ENCODE results near the gene SYNJ2. TPM values are rescaled to one million over a fixed set of nuclear protein-coding genes. Genes with fewer than 3 reads are reported as not detected.

The SYNJ2 gene
- total RNA-seq, 1 experiment from 2014 or later = 70.0 TPM

DNA sequence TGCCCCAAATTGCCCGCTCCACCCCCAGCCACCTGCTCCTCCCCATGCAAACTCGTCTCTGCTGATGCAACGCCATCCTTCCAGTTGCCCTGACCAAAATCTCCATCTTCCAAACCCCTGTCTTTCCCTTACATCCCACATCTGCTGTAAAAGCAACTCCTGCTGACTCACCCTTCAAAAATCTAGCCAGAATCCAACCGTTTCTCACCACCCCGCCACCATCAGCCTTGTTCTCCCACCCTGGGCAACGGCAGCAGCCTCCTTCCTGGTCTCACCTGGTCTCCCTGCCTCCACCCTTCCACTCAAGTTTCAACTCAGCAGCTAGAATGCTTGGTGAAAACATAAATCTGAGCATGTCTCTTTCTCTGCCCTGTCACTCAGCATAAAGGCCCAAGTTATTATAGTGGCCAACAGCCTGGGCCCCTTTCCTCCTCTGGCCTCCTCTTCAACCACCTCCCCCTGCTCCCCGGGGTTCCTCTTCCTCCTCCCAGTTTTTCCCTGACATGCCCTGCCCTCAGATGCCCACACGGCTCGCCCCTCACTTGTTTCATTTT lies 7.2 kb upstream of the SYNJ2 start:
- TF ChIP-seq POLR2AphosphoS5 (IDR thresholded peaks at IDR 0.05; ENCODE audit: low read depth, low read length) (no peak), TCF7L2 (IDR thresholded peaks at IDR 0.05; ENCODE audit: low read depth, low read length) (no peak), SIN3A (IDR thresholded peaks at IDR 0.05; ENCODE audit: borderline replicate concordance, insufficient read depth, low read depth, low read length) (no peak)
- TF ChIP-seq, protein P1, sequence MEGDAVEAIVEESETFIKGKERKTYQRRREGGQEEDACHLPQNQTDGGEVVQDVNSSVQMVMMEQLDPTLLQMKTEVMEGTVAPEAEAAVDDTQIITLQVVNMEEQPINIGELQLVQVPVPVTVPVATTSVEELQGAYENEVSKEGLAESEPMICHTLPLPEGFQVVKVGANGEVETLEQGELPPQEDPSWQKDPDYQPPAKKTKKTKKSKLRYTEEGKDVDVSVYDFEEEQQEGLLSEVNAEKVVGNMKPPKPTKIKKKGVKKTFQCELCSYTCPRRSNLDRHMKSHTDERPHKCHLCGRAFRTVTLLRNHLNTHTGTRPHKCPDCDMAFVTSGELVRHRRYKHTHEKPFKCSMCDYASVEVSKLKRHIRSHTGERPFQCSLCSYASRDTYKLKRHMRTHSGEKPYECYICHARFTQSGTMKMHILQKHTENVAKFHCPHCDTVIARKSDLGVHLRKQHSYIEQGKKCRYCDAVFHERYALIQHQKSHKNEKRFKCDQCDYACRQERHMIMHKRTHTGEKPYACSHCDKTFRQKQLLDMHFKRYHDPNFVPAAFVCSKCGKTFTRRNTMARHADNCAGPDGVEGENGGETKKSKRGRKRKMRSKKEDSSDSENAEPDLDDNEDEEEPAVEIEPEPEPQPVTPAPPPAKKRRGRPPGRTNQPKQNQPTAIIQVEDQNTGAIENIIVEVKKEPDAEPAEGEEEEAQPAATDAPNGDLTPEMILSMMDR (IDR thresholded peaks at IDR 0.05) = no peak
- TF ChIP-seq, protein P2, sequence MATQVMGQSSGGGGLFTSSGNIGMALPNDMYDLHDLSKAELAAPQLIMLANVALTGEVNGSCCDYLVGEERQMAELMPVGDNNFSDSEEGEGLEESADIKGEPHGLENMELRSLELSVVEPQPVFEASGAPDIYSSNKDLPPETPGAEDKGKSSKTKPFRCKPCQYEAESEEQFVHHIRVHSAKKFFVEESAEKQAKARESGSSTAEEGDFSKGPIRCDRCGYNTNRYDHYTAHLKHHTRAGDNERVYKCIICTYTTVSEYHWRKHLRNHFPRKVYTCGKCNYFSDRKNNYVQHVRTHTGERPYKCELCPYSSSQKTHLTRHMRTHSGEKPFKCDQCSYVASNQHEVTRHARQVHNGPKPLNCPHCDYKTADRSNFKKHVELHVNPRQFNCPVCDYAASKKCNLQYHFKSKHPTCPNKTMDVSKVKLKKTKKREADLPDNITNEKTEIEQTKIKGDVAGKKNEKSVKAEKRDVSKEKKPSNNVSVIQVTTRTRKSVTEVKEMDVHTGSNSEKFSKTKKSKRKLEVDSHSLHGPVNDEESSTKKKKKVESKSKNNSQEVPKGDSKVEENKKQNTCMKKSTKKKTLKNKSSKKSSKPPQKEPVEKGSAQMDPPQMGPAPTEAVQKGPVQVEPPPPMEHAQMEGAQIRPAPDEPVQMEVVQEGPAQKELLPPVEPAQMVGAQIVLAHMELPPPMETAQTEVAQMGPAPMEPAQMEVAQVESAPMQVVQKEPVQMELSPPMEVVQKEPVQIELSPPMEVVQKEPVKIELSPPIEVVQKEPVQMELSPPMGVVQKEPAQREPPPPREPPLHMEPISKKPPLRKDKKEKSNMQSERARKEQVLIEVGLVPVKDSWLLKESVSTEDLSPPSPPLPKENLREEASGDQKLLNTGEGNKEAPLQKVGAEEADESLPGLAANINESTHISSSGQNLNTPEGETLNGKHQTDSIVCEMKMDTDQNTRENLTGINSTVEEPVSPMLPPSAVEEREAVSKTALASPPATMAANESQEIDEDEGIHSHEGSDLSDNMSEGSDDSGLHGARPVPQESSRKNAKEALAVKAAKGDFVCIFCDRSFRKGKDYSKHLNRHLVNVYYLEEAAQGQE (IDR thresholded peaks at IDR 0.05; ENCODE audit: insufficient read depth in 1 of 2, low read depth in 2 of 2, low read length in 1 of 2) = no peak
- H3K4me3 ChIP-seq (ENCODE audit: low read depth in 2 of 2, low read length in 2 of 2) = no peak overlapping the region
- H3K9me3 ChIP-seq (ENCODE audit: control insufficient read depth, insufficient read depth, low read depth, low read length) = no peaks in the 10 kb centered on the region
- no TSS peak for BruUV-seq (replicated peaks)
- in situ Hi-C loops (cut with HindIII; ENCODE audit: low pct_unique_long_range_greater_than_20kb, low sequenced_read_pairs) = loop anchor here (5.0 kb wide), 1 partner anchor 58 kb away; no protein-coding TSS in a partner anchor
- intact Hi-C loops (cut with micrococcal nuclease; ENCODE audit: unreplicated experiment) = no loop called here
- peak; percentile 49; the same call in 1 of the 2 replicates for ATAC-seq
- no peaks in the 10 kb centered on the region for H3K27me3 ChIP-seq (ENCODE audit: control insufficient read depth, insufficient read depth, low read length)
- no peaks in the 10 kb centered on the region for H3K36me3 ChIP-seq (ENCODE audit: control insufficient read depth, insufficient read depth, low read length)
- H3K4me1 ChIP-seq (ENCODE audit: control insufficient read depth, insufficient read depth, low read length) = peaks cover 7% of the 10 kb centered on the region
- CTCF ChIA-PET = no interaction called here
- H3K27ac ChIP-seq (ENCODE audit: low read length) = peak overlapping the region; percentile 72; the same call in 1 of the 2 replicates
- POLR2A ChIA-PET = no interaction called here
- no peak for DNase-seq (ENCODE audit: low read depth, low spot score)

DNA sequence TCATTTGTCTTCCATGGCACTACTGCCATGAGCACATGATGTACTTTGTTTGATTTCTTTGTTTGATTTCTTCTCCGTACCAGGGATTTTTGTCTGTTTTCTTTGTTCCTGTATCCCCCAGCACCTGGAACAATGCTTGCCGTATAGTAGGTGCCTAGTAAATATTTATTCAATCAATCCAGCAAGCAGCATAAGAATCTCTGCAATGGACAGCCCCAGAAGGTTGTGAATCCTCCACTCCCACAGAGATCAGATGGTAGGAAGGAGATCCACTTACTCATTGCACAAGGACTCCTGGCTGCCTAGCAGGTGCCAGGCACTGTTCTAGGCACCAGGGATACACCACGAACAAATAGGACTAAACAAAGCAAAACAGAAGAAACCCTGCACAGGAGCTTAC lies 6.7 kb upstream of the SYNJ2 start:
- intact Hi-C loops (cut with micrococcal nuclease; ENCODE audit: unreplicated experiment) = no loop called here
- CTCF ChIA-PET = no interaction called here
- POLR2A ChIA-PET = no interaction called here

More for the DNA sequence above, 6.7 kb upstream of the SYNJ2 start:
- H3K9me3 ChIP-seq (ENCODE audit: control insufficient read depth, insufficient read depth, low read depth, low read length) = no peaks in the 10 kb centered on the region
- peak overlapping the region; percentile 72; the same call in 1 of the 2 replicates for H3K27ac ChIP-seq (ENCODE audit: low read length)
- no peaks in the 10 kb centered on the region for H3K27me3 ChIP-seq (ENCODE audit: control insufficient read depth, insufficient read depth, low read length)
- DNase-seq (ENCODE audit: low read depth, low spot score) = no peak
- no peak overlapping the region for H3K4me3 ChIP-seq (ENCODE audit: low read depth in 2 of 2, low read length in 2 of 2)
- TF ChIP-seq, protein P2 (IDR thresholded peaks at IDR 0.05; ENCODE audit: insufficient read depth in 1 of 2, low read depth in 2 of 2, low read length in 1 of 2) = no peak
- TF ChIP-seq SIN3A (IDR thresholded peaks at IDR 0.05; ENCODE audit: borderline replicate concordance, insufficient read depth, low read depth, low read length) = no peak
- no peak for TF ChIP-seq TCF7L2 (IDR thresholded peaks at IDR 0.05; ENCODE audit: low read depth, low read length)
- TF ChIP-seq, protein P1 (IDR thresholded peaks at IDR 0.05) = no peak
- no peak for TF ChIP-seq POLR2AphosphoS5 (IDR thresholded peaks at IDR 0.05; ENCODE audit: low read depth, low read length)
- H3K4me1 ChIP-seq (ENCODE audit: control insufficient read depth, insufficient read depth, low read length) = peaks cover 7% of the 10 kb centered on the region
- no peaks in the 10 kb centered on the region for H3K36me3 ChIP-seq (ENCODE audit: control insufficient read depth, insufficient read depth, low read length)
- ATAC-seq = no peak
- no TSS peak for BruUV-seq (replicated peaks)
- in situ Hi-C loops (cut with HindIII; ENCODE audit: low pct_unique_long_range_greater_than_20kb, low sequenced_read_pairs) = loop anchor here (5.0 kb wide), 1 partner anchor 57 kb away; no protein-coding TSS in a partner anchor
